Measurements from ENCODE around the gene MTHFSD. TPM values are rescaled to one million over a fixed set of nuclear protein-coding genes. Genes with fewer than 3 reads are reported as not detected.

Gene MTHFSD
- total RNA-seq, 1 donor from 2014 or later = 28.7 TPM

- DNase-seq (ENCODE audit: low spot score) = no peak
Measured at GRCh38 chr16:86570558-86571529, 15.8 kb upstream of the MTHFSD start.

GRCh38 chr16:86569701-86570447 lies 14.8 kb upstream of the MTHFSD start:
- no peak for DNase-seq (ENCODE audit: low spot score)

- no peak for DNase-seq (ENCODE audit: low spot score)
Measured at GRCh38 chr16:86568677-86569623, 13.9 kb upstream of the MTHFSD start.

GRCh38 chr16:86567701-86568581 lies 12.9 kb upstream of the MTHFSD start:
- DNase-seq (ENCODE audit: low spot score) = no peak

GRCh38 chr16:86566966-86567700 lies 12.1 kb upstream of the MTHFSD start:
- DNase-seq (ENCODE audit: low spot score) = no peak

GRCh38 chr16:86566601-86566965 lies 11.5 kb upstream of the MTHFSD start, which contains the start of gene FOXC2:
TSS of gene FOXC2 (plus strand) at chr16:86566829. CDS start at chr16:86567336, 507 bp downstream.
- DNase-seq (ENCODE audit: low spot score) = peak; percentile 92

- no peak for DNase-seq (ENCODE audit: low spot score)
Measured at GRCh38 chr16:86565644-86566511, 10.8 kb upstream of the MTHFSD start.

- DNase-seq (ENCODE audit: low spot score) = no peak
Measured at GRCh38 chr16:86565181-86565631, 10.2 kb upstream of the MTHFSD start.

GRCh38 chr16:86563469-86564345 lies 8.7 kb upstream of the MTHFSD start:
- peak; percentile 94 for DNase-seq (ENCODE audit: low spot score)

- no peak for DNase-seq (ENCODE audit: low spot score)
Measured at GRCh38 chr16:86562356-86562755, 7.3 kb upstream of the MTHFSD start.

- no peak for DNase-seq (ENCODE audit: low spot score)
Measured at GRCh38 chr16:86559802-86560305, 4.8 kb upstream of the MTHFSD start.

GRCh38 chr16:86558355-86559193 lies 3.5 kb upstream of the MTHFSD start:
- no peak for DNase-seq (ENCODE audit: low spot score)

- no peak for DNase-seq (ENCODE audit: low spot score)
Measured at GRCh38 chr16:86557587-86557986, 2.6 kb upstream of the MTHFSD start.

GRCh38 chr16:86556576-86556975 lies 1.5 kb upstream of the MTHFSD start:
- no peak for DNase-seq (ENCODE audit: low spot score)

- no peak for DNase-seq (ENCODE audit: low spot score)
Measured at GRCh38 chr16:86555704-86556075, 655 bp upstream of the MTHFSD start.

- no peak for DNase-seq (ENCODE audit: low spot score)
Measured at GRCh38 chr16:86554599-86554916, 477 bp downstream of the MTHFSD start.

GRCh38 chr16:86553356-86553755 lies 1.7 kb downstream of the MTHFSD start:
- DNase-seq (ENCODE audit: low spot score) = no peak

Measured in ureter (tissue), 1 donor.